Cardiac fibroblast (primary cell): ENCODE data around the gene DEF6.

Experiments
- DNase-seq, 2 donors: peaks; one replicate each; pipeline versions ENCODE4 v3.0.0 to v3.0.0-alpha.2; 2010; ENCODE audit warnings: low read depth in 2 of 2
- H3K4me3 ChIP-seq, 2 donors: replicated peaks in 1 of 2; 1 replicate in 1 of 2; 2 replicates in 1 of 2; pipeline ENCODE4 v1.5.1; 2011; ENCODE audit warnings: low read depth in 2 of 2, low read length in 2 of 2, mild to moderate bottlenecking in 2 of 2, moderate library complexity in 1 of 2
- CTCF ChIP-seq: IDR thresholded peaks from one replicate; pipeline ENCODE4 v1.5.1; 2011; ENCODE audit warnings: low read depth, mild to moderate bottlenecking, low read length, inconsistent platforms

The DEF6 gene

GRCh38 chr6:35280903-35281302, 16.7 kb upstream of the DEF6 start:
- H3K4me3 ChIP-seq: no peak overlapping the region
- no peak for TF ChIP-seq CTCF
- no peak for DNase-seq

- no peak overlapping the region for H3K4me3 ChIP-seq
- no peak for TF ChIP-seq CTCF
- no peak for DNase-seq
Observed at GRCh38 chr6:35282472-35282871, 15.1 kb upstream of the DEF6 start.

- no peak overlapping the region for H3K4me3 ChIP-seq
- TF ChIP-seq CTCF: no peak
- DNase-seq: no peak
Observed at GRCh38 chr6:35283361-35283760, 14.3 kb upstream of the DEF6 start.

GRCh38 chr6:35287671-35288396, 9.8 kb upstream of the DEF6 start:
- no peak overlapping the region for H3K4me3 ChIP-seq
- no peak for DNase-seq
- no peak for TF ChIP-seq CTCF

- H3K4me3 ChIP-seq: no peak overlapping the region
- DNase-seq: no peak
- no peak for TF ChIP-seq CTCF
Observed at GRCh38 chr6:35288834-35289233, 8.8 kb upstream of the DEF6 start.

- DNase-seq: no peak
- H3K4me3 ChIP-seq: no peak overlapping the region
- no peak for TF ChIP-seq CTCF
Observed at GRCh38 chr6:35291491-35291890, 6.1 kb upstream of the DEF6 start.

- TF ChIP-seq CTCF: no peak
- H3K4me3 ChIP-seq: no peak overlapping the region
- DNase-seq: no peak
Observed at GRCh38 chr6:35292494-35292893, 5.1 kb upstream of the DEF6 start.
